Epidermal melanocyte (primary cell): ENCODE measurements around the gene PFKP.
"Not testable (repeated sequence)": the region's sequence is repeated elsewhere in the genome, so short reads cannot be mapped to it uniquely, and the experiment has no call there.

Source experiments
- DNase-seq: peaks from one replicate; pipeline ENCODE4 v3.0.0; 2011; ENCODE audit warnings: low spot score; ENCODE audit not compliant: insufficient read length

The PFKP gene

GRCh38 chr10:3098689-3099088 lies 31.3 kb downstream of the PFKP start:
- no peak for DNase-seq

GRCh38 chr10:3099291-3100092 lies 32.1 kb downstream of the PFKP start:
- DNase-seq, result no peak

GRCh38 chr10:3100093-3100792 lies 32.9 kb downstream of the PFKP start:
- no peak for DNase-seq

- no peak for DNase-seq
These were observed 33.7 kb downstream of the PFKP start for GRCh38 chr10:3100856-3101640.

GRCh38 chr10:3102720-3103427 lies 35.5 kb downstream of the PFKP start:
- no peak for DNase-seq

GRCh38 chr10:3103646-3104045 lies 36.3 kb downstream of the PFKP start:
- DNase-seq, result no peak

GRCh38 chr10:3104251-3104918 lies 37.0 kb downstream of the PFKP start:
- DNase-seq, result no peak

GRCh38 chr10:3105166-3105565 lies 37.8 kb downstream of the PFKP start:
- no peak for DNase-seq

GRCh38 chr10:3105905-3106304 lies 38.6 kb downstream of the PFKP start:
- DNase-seq, result no peak

GRCh38 chr10:3106328-3106727 lies 39.0 kb downstream of the PFKP start:
- not testable (repeated sequence) for DNase-seq

GRCh38 chr10:3106928-3107425 lies 39.6 kb downstream of the PFKP start:
- DNase-seq, result no peak

GRCh38 chr10:3107426-3107961 lies 40.1 kb downstream of the PFKP start:
- no peak for DNase-seq

- DNase-seq, result no peak
These were observed 40.7 kb downstream of the PFKP start for GRCh38 chr10:3108033-3108432.

GRCh38 chr10:3108575-3109105 lies 41.3 kb downstream of the PFKP start:
- DNase-seq, result no peak

GRCh38 chr10:3109196-3109595 lies 41.8 kb downstream of the PFKP start:
- DNase-seq, result no peak

GRCh38 chr10:3109633-3110032 lies 42.3 kb downstream of the PFKP start:
- DNase-seq, result no peak

- no peak for DNase-seq
These were observed 43.7 kb downstream of the PFKP start for GRCh38 chr10:3110782-3111620.

- DNase-seq, result no peak
These were observed 44.3 kb downstream of the PFKP start for GRCh38 chr10:3111621-3112163.

- DNase-seq, result no peak
These were observed 46.0 kb downstream of the PFKP start for GRCh38 chr10:3113343-3113720.
